Central memory CD8-positive, alpha-beta T cell (primary cell): ENCODE data around the gene ANAPC2.

Source experiments
- ATAC-seq: fragments of 150-1000 bp; cut with Tn5 transposase; replicated peaks from 2 replicates; pipeline ENCODE4 v1.10.0; 2022; ENCODE audit warnings: mild to moderate bottlenecking, moderate FRiP score, moderate number of reproducible peaks; ENCODE audit not compliant: poor library complexity, severe bottlenecking; ENCODE audit errors: extremely low read depth
- DNase-seq, 2 donors: peaks; one replicate each; pipeline ENCODE4 v3.0.0; 2021; ENCODE audit warnings: low spot score in 2 of 2
- H3K27ac Mint-ChIP-seq: one replicate; pipeline ENCODE4 v1.8.0; 2022; ENCODE audit warnings: low read depth, mild to moderate bottlenecking, moderate library complexity, mixed read lengths
- H3K27me3 Mint-ChIP-seq: one replicate; pipeline ENCODE4 v1.8.0; 2022; ENCODE audit warnings: mixed read lengths
- H3K36me3 Mint-ChIP-seq: one replicate; pipeline ENCODE4 v1.8.0; 2022; ENCODE audit warnings: mild to moderate bottlenecking, moderate library complexity, mixed read lengths; ENCODE audit not compliant: insufficient read depth
- H3K4me1 Mint-ChIP-seq: one replicate; pipeline ENCODE4 v1.8.0; 2022; ENCODE audit warnings: mixed read lengths
- H3K4me3 Mint-ChIP-seq: one replicate; pipeline ENCODE4 v1.8.0; 2022; ENCODE audit warnings: mild to moderate bottlenecking, moderate library complexity, mixed read lengths
- H3K9me3 Mint-ChIP-seq: one replicate; pipeline ENCODE4 v1.8.0; 2022; ENCODE audit warnings: mixed read lengths

Gene ANAPC2

GRCh38 chr9:137188490-137189296, at the start of gene ANAPC2, which contains the start of gene SSNA1:
ANAPC2 (minus strand) TSS chr9:137188560; CDS start chr9:137188532, 28 bp downstream.
SSNA1 (plus strand) TSS chr9:137188676; CDS start chr9:137188727, 51 bp downstream.
- H3K9me3 Mint-ChIP-seq, result no peaks in the 10 kb centered on the region
- ATAC-seq (peak; percentile 82), DNase-seq (peak; percentile 89)
- peak within 1 kb of the TSS; percentile 93 for H3K4me3 Mint-ChIP-seq
- H3K27ac Mint-ChIP-seq, result peak within 1 kb of the TSS; percentile 93
- peaks cover 27% of the 10 kb centered on the region for H3K4me1 Mint-ChIP-seq
- no peaks in the 10 kb centered on the region for H3K27me3 Mint-ChIP-seq
- peaks cover 20% of the 10 kb centered on the region for H3K36me3 Mint-ChIP-seq

- Mint-ChIP-seq H3K9me3 (no peaks in the 10 kb centered on the region), H3K36me3 (peaks cover 10% of the 10 kb centered on the region), H3K4me1 (peaks cover 6% of the 10 kb centered on the region), H3K27me3 (peaks cover 8% of the 10 kb centered on the region), H3K4me3 (no peak overlapping the region), H3K27ac (no peak overlapping the region)
- DNase-seq (no peak), ATAC-seq (no peak)
Observed at GRCh38 chr9:137236936-137237421, 48.6 kb upstream of the ANAPC2 start.

GRCh38 chr9:137236238-137236935, 48.0 kb upstream of the ANAPC2 start:
- no peak overlapping the region for H3K27ac Mint-ChIP-seq
- ATAC-seq (peak; percentile 17), DNase-seq (peak; percentile 79 to 86)
- no peak overlapping the region for H3K4me3 Mint-ChIP-seq
- no peaks in the 10 kb centered on the region for H3K9me3 Mint-ChIP-seq
- peaks cover 8% of the 10 kb centered on the region for H3K27me3 Mint-ChIP-seq
- H3K4me1 Mint-ChIP-seq, result peaks cover 6% of the 10 kb centered on the region
- peaks cover 8% of the 10 kb centered on the region for H3K36me3 Mint-ChIP-seq

GRCh38 chr9:137235424-137236237, 47.3 kb upstream of the ANAPC2 start:
- H3K4me1 Mint-ChIP-seq, result no peaks in the 10 kb centered on the region
- ATAC-seq (no peak), DNase-seq (no peak)
- no peaks in the 10 kb centered on the region for H3K9me3 Mint-ChIP-seq
- H3K27ac Mint-ChIP-seq, result peak overlapping the region; percentile 51
- H3K36me3 Mint-ChIP-seq, result peaks cover 2% of the 10 kb centered on the region
- H3K4me3 Mint-ChIP-seq, result no peak overlapping the region
- H3K27me3 Mint-ChIP-seq, result peaks cover 8% of the 10 kb centered on the region

GRCh38 chr9:137234758-137235423, 46.5 kb upstream of the ANAPC2 start:
- no peaks in the 10 kb centered on the region for H3K36me3 Mint-ChIP-seq
- DNase-seq (no peak), ATAC-seq (no peak)
- peaks cover 8% of the 10 kb centered on the region for H3K27me3 Mint-ChIP-seq
- H3K9me3 Mint-ChIP-seq, result no peaks in the 10 kb centered on the region
- H3K4me1 Mint-ChIP-seq, result no peaks in the 10 kb centered on the region
- H3K27ac Mint-ChIP-seq, result peak overlapping the region; percentile 51
- H3K4me3 Mint-ChIP-seq, result no peak overlapping the region

- Mint-ChIP-seq H3K27ac (no peak overlapping the region), H3K27me3 (peaks cover 8% of the 10 kb centered on the region), H3K4me1 (no peaks in the 10 kb centered on the region), H3K36me3 (no peaks in the 10 kb centered on the region), H3K9me3 (no peaks in the 10 kb centered on the region), H3K4me3 (no peak overlapping the region)
- no peak for DNase-seq
- no peak for ATAC-seq
Observed at GRCh38 chr9:137234055-137234697, 45.8 kb upstream of the ANAPC2 start.

GRCh38 chr9:137233143-137233980, 45.0 kb upstream of the ANAPC2 start:
- no peaks in the 10 kb centered on the region for H3K9me3 Mint-ChIP-seq
- ATAC-seq (no peak), DNase-seq (no peak)

GRCh38 chr9:137232510-137232909, 44.1 kb upstream of the ANAPC2 start:
- Mint-ChIP-seq H3K4me1 (peaks cover 4% of the 10 kb centered on the region), H3K27ac (no peak overlapping the region), H3K27me3 (peaks cover 13% of the 10 kb centered on the region), H3K4me3 (no peak overlapping the region), H3K36me3 (peaks cover 1% of the 10 kb centered on the region), H3K9me3 (no peaks in the 10 kb centered on the region)
- no peak for DNase-seq
- no peak for ATAC-seq

More at GRCh38 chr9:137233143-137233980, 45.0 kb upstream of the ANAPC2 start:
- Mint-ChIP-seq H3K4me3 (no peak overlapping the region), H3K27me3 (peaks cover 8% of the 10 kb centered on the region), H3K36me3 (no peaks in the 10 kb centered on the region), H3K4me1 (no peaks in the 10 kb centered on the region), H3K27ac (no peak overlapping the region)

GRCh38 chr9:137232101-137232500, 43.7 kb upstream of the ANAPC2 start:
- H3K9me3 Mint-ChIP-seq, result no peaks in the 10 kb centered on the region
- DNase-seq (no peak), ATAC-seq (no peak)
- H3K27me3 Mint-ChIP-seq, result peaks cover 17% of the 10 kb centered on the region
- no peak overlapping the region for H3K27ac Mint-ChIP-seq
- H3K4me3 Mint-ChIP-seq, result no peak overlapping the region
- H3K4me1 Mint-ChIP-seq, result peaks cover 6% of the 10 kb centered on the region
- peaks cover 1% of the 10 kb centered on the region for H3K36me3 Mint-ChIP-seq

GRCh38 chr9:137231372-137232039, 43.1 kb upstream of the ANAPC2 start:
- DNase-seq (no peak), ATAC-seq (no peak)
- Mint-ChIP-seq H3K4me1 (peaks cover 6% of the 10 kb centered on the region), H3K9me3 (no peaks in the 10 kb centered on the region), H3K36me3 (peaks cover 1% of the 10 kb centered on the region), H3K27me3 (peaks cover 17% of the 10 kb centered on the region), H3K4me3 (no peak overlapping the region), H3K27ac (no peak overlapping the region)
